Hematopoietic multipotent progenitor cell treated with erythropoietin and hydrocortisone succinate and interleukin-3 and kit ligand, for 8 days (in vitro differentiated cells): ENCODE results near the gene GPC5.
"Not testable (repeated sequence)": the region's sequence is repeated elsewhere in the genome, so short reads cannot be mapped to it uniquely, and the experiment has no call there.

Experiments used
- DNase-seq: peaks from one replicate; pipeline ENCODE4 v3.0.0-alpha.2; 2015

GPC5 gene

GRCh38 chr13:92224052-92224821 lies 825.8 kb downstream of the GPC5 start:
- DNase-seq, result peak; percentile 65

DNA sequence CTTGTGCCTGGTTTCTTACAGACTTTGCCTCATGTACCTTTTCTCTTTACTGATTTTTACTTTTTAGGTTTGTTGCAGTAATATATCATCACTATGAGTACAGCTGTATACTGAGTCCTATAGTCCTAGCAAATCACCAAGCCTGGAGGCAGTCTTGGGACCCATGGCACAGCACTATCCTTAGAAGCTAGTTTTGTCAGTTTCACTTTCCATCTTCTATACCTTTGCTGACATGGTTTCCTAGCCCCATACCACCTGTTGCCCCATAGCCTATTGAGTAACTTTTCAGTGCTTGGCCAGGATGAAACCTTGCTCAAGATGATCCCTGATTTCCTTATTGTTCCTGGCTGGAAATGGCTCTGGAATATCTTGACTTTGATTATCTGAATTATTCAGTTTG lies 826.4 kb downstream of the GPC5 start:
- no peak for DNase-seq

DNA sequence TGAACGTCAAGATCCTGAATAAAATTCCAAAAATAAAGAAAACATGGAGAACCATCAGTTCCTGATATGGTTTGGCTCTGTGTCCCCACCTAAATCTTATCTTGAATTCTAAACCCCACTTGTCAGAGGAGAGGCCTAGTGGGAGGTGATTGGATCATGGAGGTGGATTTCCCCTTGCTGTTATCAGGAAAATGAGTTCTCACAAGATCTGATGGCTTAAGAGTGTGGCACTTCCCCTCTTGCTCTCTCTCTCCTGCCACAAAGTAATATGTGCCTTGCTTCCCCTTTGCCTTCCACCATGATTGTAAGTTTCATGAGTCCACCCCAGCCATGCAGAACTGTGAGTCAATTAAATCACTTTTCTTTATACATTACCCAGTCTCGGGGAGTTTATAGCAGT lies 827.4 kb downstream of the GPC5 start:
- no peak for DNase-seq

- DNase-seq, result no peak
These were observed 834.5 kb downstream of the GPC5 start for GRCh38 chr13:92232871-92233270.

DNA sequence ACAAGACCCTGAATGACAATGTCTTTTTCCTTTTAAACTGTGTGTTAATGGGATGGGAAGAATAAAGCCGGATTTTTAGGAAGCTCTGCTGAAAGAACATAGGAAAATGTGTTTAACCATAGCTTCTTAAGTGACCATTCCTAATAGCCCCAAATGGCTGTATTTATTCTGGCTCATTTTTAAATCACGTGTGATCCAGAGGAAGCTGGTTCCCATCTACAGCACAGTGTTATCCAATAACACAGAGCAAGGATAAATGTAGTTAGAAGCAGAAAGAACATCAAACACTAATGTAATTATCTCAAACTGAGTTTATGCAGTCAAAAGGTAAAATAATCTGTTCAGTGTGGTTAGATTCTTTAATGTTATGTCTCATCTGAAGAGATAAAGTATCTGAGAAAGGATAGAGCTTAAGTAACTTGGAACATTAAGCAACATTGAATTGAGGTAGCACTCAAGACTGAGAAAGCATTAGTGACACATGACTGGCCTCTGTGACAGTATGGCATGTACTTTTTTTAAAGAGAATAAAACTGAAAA lies 853.3 kb downstream of the GPC5 start:
- DNase-seq, result no peak

DNA sequence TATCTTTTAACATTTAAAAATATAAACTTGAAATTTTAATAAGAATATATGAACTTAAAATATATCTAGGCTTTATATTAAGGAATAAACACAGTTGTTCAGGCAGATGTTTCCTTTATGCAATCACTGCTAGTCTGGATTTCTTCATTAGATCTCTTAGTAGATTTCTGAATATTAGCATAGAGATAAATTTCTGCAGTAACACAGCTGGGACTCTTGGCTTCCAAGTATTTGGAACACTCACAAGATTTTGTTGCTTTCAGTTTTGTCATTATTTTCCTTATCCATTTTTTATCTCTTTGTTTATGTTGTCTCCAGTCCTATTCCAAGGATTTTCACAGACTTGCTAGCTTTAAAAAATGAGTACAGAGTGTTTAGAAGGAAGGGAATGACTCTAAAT lies 857.1 kb downstream of the GPC5 start:
- DNase-seq, result no peak

DNA sequence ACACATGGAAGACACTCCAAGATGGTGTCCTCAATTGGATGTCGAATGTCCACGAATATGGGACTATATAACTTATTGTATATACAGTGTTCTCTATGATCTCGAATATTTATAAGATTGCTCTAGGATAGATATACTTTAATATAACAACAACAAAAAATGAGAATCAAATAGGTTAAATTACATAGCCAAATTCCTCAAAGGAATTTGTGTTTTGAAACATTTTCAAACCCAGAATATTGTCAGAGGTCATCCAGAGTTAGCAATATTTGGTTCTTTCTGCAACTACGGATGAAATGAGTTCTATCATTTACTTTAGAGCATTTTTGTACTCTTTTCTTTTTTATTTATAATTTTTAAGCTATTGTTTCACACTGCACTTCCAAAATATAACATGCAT lies 857.8 kb downstream of the GPC5 start:
- no peak for DNase-seq

DNA sequence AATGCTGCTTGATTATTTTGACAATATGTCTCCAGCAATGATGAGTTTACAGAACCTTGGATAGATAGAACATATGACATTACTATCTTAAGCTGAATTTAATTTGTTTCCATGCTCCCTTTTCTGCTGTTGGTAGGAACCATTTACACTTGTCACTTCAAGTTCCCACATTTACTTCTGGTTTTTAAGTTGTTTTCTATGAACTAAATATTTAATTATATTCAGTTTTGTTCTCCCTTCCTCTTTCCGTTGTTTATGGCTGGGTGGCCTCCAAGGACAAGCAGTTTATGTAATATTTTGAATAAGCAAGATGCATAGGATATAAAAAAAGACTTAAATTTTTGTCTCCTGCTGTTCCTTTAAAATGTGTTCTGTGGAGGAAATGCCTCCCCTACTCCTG lies 860.6 kb downstream of the GPC5 start:
- DNase-seq, result no peak

DNA sequence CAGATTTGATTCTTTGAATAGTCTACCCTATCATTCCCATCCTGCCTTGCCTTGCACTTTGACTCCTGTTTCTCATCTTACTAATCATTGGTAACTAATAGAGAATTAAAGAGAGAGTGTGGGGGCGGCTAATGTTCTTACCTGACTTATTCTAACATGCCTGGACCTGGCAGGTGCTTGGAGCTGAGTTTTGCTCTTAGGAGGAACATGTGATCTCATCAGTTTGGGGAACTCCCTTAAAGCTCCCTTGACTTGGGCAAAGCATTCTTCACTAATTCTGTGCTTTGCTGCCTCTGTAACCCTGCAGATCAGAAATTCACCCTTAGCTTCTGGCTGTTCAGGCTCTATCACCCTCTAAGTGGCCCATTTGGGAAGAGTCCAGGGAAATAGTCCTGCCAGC lies 861.1 kb downstream of the GPC5 start:
- no peak for DNase-seq

DNA sequence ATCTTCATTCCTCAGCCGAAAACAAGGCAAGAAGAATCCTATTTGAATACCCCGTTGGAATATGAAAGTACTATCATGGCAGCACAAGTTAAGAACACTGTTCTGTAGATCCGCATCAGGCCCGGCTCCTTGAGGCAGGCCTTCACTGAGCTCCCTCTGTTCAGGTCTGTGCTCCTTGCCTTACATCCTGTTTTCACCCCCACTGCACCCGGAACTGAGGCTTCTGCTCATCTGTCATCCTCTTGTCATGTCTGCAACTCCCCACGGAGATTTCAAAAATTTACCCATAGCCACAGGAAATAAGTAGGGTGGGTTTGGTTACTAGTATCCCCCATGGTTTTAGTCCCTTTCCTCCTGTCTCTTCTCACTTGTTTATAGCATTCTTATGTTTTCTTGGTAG lies 861.9 kb downstream of the GPC5 start:
- DNase-seq, result no peak

GRCh38 chr13:92262100-92262788 lies 863.8 kb downstream of the GPC5 start:
- no peak for DNase-seq

DNA sequence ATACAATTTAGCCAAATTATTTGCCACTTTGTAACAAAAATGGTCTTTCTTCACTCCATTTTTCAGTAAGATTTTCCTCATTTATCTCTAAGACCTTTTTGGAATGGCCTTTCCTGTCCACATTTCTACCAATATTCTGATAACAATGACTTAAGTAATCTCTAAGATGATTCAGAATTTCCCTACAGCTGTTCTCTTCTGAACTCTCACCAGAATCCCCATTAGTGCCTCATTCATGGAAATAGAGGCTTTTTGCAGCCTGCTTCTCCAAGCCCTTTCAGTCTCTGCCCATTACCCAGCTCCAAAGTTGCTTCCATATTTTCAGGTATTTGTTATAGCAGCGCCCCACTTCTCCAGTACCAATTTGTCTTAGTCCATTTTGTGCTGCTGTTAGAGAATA lies 867.0 kb downstream of the GPC5 start:
- DNase-seq, result no peak

- no peak for DNase-seq
These were observed 872.6 kb downstream of the GPC5 start for GRCh38 chr13:92270990-92271389.

- DNase-seq, result no peak
These were observed 873.8 kb downstream of the GPC5 start for GRCh38 chr13:92272177-92272576.

GRCh38 chr13:92280986-92281385 lies 882.6 kb downstream of the GPC5 start:
- not testable (repeated sequence) for DNase-seq

- DNase-seq, result not testable (repeated sequence)
These were observed 892.4 kb downstream of the GPC5 start for GRCh38 chr13:92290718-92291307.

DNA sequence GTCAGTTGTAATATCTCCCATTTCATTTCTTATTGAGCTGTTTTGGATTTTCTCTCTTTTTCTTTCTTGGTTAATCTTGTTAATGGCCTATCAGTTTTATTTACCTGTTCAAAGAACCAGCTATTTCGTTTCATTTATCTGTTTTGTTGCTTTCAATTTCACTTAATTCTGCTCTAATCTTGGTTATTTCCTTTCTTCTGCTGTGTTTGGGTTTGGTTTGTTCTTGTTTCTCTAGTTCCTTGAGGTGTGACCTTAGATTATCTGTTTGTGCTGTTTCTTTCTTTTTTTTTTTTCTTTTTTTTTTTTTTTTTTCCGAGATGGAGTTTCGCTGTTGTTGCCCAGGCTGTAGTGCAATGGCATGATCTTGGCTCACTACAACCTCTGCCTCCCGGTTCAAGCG lies 896.1 kb downstream of the GPC5 start:
- DNase-seq, result not testable (repeated sequence)

DNA sequence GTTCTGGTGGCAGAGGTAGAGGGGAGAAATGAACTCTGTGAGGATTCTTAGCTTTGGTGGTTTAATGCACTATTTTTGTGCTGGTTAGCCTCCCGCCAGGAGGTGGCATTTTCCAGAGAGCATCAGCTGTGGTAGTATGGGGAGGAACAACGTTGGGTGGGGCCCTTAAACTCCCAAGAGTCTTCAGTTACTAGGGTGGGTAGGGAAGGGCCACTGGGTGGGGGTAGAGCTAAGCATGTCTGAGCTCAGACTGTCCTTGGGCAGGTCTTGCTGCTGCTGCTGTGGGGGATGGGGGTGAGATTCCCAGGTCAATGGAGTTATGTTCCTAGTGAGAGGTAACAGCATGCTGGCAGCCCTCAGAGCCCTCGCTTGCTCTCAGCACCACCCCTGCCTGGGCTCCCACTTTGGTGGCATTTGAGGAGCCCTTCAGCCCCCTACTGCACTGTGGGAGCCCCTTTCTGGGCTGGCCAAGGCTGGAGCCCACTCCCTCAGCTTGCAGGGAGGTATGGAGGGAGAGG lies 897.8 kb downstream of the GPC5 start:
- not testable (repeated sequence) for DNase-seq

GRCh38 chr13:92297971-92298942 lies 899.8 kb downstream of the GPC5 start:
- no peak for DNase-seq

DNA sequence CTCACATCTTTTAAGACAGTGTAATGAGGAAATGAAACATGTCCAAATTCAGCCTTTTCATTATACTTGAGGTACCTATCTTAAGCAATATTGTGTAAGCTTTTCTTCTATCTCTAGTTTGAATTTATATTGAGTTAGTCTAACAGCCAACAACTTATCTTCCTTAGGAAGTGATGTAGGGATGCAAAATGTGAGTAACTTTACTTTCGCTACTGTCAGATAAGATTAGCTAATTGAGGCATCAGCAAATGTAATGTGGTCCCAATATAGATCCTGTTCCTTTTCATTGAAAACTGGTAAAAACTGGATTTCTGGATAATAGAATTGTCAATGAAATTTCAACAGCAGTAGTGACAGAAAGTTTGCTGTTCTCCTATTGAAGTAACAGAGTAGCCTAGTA lies 902.2 kb downstream of the GPC5 start:
- DNase-seq, result no peak

- DNase-seq, result no peak
These were observed 905.0 kb downstream of the GPC5 start for GRCh38 chr13:92303428-92303827.

DNA sequence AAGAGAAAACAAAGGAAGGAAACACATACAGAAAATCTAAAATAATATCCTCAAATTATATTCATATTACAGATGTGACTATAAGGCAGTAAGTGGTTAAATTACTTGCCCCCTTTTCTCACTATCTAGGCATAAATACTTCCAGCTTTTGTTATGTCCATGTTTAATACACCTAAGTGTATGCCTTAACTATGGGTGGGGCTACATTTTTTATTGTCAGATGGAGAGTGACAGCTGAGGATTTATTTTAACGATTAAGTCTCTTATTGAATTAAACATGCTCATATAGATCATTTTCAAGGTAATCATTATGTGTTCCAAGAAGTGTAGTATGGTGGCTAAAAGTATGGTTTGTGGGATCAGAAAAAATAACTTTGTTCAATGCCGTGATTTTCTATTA lies 909.3 kb downstream of the GPC5 start:
- DNase-seq, result no peak
